ENCODE results near the gene DHCR7. TPM values are rescaled to one million over a fixed set of nuclear protein-coding genes. Genes with fewer than 3 reads are reported as not detected.

Gene DHCR7
- total RNA-seq, 1 donor from 2014 or later: 36.7 TPM

DNA sequence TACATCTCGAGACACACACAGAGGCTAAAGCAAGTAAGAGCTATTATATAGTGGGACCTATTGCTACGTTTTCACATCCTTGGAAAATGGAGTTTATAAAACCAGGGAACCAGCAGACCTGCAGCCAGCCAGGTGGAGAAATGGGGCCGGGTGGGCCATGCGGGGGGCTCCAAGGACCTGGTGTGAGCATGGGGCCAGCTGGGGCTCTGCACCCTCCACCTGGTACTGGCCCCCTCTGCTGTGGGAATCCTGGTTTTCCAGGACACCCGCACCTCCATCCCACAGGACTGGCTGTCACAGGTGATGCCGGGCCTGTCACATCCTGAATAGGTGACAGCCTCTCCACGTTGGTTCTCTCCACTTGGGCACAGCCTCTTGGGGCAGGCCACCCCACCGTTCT, 11.3 kb downstream of the DHCR7 start:
- H3K27me3 ChIP-seq: no peaks in the 10 kb centered on the region
- no peak overlapping the region for H3K9ac ChIP-seq
- H2AFZ ChIP-seq (replicated peaks): no peak overlapping the region
- H3K4me1 ChIP-seq: no peaks in the 10 kb centered on the region
- H3F3A ChIP-seq (ENCODE audit: low read depth): peaks cover 4% of the 10 kb centered on the region
- H4K20me1 ChIP-seq (ENCODE audit: low read depth): no peaks in the 10 kb centered on the region
- H3K4me2 ChIP-seq: no peak overlapping the region
- H3K9me3 Mint-ChIP-seq: no peaks in the 10 kb centered on the region
- H3K27ac ChIP-seq: no peak overlapping the region
- H3K27me3 Mint-ChIP-seq (ENCODE audit: insufficient read depth, low read depth): peaks cover 2% of the 10 kb centered on the region
- H3K9me3 ChIP-seq (ENCODE audit: low read depth): no peaks in the 10 kb centered on the region
- no peak overlapping the region for H3K27ac Mint-ChIP-seq
- H3K4me3 Mint-ChIP-seq: no peak overlapping the region
- H3K36me3 Mint-ChIP-seq: peaks cover 23% of the 10 kb centered on the region
- no peak for DNase-seq (ENCODE audit: low spot score)
- H3K4me1 Mint-ChIP-seq: no peaks in the 10 kb centered on the region
- no peak overlapping the region for H3K4me3 ChIP-seq
- H3K79me2 ChIP-seq (ENCODE audit: low read depth): no peaks in the 10 kb centered on the region
- no peaks in the 10 kb centered on the region for H3K36me3 ChIP-seq
- TF ChIP-seq, protein P1, sequence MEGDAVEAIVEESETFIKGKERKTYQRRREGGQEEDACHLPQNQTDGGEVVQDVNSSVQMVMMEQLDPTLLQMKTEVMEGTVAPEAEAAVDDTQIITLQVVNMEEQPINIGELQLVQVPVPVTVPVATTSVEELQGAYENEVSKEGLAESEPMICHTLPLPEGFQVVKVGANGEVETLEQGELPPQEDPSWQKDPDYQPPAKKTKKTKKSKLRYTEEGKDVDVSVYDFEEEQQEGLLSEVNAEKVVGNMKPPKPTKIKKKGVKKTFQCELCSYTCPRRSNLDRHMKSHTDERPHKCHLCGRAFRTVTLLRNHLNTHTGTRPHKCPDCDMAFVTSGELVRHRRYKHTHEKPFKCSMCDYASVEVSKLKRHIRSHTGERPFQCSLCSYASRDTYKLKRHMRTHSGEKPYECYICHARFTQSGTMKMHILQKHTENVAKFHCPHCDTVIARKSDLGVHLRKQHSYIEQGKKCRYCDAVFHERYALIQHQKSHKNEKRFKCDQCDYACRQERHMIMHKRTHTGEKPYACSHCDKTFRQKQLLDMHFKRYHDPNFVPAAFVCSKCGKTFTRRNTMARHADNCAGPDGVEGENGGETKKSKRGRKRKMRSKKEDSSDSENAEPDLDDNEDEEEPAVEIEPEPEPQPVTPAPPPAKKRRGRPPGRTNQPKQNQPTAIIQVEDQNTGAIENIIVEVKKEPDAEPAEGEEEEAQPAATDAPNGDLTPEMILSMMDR (IDR thresholded peaks at IDR 0.05): no peak
- TF ChIP-seq EZH2 (IDR thresholded peaks at IDR 0.05) (no peak), EZH2phosphoT487 (IDR thresholded peaks at IDR 0.05) (no peak)

DNA sequence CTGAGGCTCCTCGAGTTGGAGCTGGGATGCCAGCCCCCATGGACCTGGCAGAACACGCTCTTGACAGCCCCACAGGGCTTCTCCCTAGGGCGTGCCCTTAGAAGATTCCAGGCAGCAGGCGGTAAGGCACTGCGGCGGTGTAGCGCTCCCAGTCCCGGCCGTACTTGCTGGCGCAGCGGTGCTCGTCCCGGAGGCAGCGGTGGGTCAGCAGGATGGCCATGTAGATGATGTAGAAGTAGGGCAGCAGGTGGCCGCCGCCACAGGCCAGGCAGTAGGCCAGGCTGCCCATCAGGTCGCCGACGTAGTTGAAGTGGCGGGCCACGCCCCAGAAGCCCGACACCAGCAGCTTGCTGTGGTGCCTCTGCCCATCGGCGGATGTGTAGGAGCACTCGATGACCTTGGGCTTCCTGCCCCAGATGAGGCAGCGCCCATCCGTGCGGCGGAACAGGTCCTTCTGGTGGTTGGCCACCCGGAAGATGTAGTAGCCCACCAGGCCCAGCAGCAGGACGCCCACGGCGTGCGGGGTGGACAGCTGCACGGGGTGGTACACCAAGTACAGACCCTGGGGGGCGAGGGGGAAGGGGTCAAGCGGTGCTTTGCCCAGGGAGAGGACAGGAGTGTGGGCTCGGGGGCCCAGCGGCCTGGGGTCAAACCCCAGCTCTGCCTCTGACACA, 12.8 kb downstream of the DHCR7 start:
- H3K4me3 ChIP-seq: no peak overlapping the region
- no peaks in the 10 kb centered on the region for H3K27me3 ChIP-seq
- Mint-ChIP-seq H3K36me3 (peaks cover 20% of the 10 kb centered on the region), H3K9me3 (no peaks in the 10 kb centered on the region), H3K27ac (no peak overlapping the region), H3K27me3 (ENCODE audit: insufficient read depth, low read depth) (peaks cover 2% of the 10 kb centered on the region), H3K4me1 (peaks cover 3% of the 10 kb centered on the region), H3K4me3 (no peak overlapping the region)
- no peak overlapping the region for H3K9ac ChIP-seq
- no peak overlapping the region for H3K27ac ChIP-seq
- H3F3A ChIP-seq (ENCODE audit: low read depth): peaks cover 4% of the 10 kb centered on the region
- no peak overlapping the region for H2AFZ ChIP-seq (replicated peaks)
- H4K20me1 ChIP-seq (ENCODE audit: low read depth): no peaks in the 10 kb centered on the region
- TF ChIP-seq, protein P1 (IDR thresholded peaks at IDR 0.05): no peak
- TF ChIP-seq EZH2phosphoT487 (IDR thresholded peaks at IDR 0.05) (no peak), EZH2 (IDR thresholded peaks at IDR 0.05) (no peak)
- no peaks in the 10 kb centered on the region for H3K4me1 ChIP-seq
- no peaks in the 10 kb centered on the region for H3K9me3 ChIP-seq (ENCODE audit: low read depth)
- no peaks in the 10 kb centered on the region for H3K79me2 ChIP-seq (ENCODE audit: low read depth)
- H3K36me3 ChIP-seq: no peaks in the 10 kb centered on the region
- no peak overlapping the region for H3K4me2 ChIP-seq
- DNase-seq (ENCODE audit: low spot score): no peak

DNA sequence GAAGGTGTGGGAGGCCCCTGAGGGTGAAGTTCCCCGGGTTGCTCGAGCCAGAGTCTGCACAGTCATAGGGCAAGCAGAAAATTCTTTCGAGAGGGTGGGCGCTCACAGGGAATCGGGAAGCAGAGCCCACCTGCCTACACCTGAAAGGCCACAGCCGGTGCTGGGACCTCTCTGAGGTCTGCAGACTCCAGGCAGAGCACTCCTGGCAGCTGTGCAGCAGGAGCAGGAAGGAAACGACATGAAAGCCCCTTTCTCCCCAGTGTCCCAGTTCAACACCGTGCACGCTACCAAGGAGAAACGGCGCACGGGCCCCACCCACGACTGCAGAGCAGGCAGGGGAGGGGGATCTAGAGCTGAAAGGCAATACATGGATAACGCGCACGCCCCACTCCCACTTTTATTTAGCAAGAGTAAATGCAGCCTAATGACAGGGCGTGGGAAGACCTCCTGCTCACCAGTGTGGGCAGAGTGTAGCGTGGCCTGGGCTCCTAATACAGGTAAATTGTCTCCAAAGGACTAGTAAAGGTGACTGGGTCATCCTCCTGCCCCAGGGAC, 13.5 kb downstream of the DHCR7 start:
- Mint-ChIP-seq H3K36me3 (peaks cover 13% of the 10 kb centered on the region), H3K27me3 (ENCODE audit: insufficient read depth, low read depth) (peaks cover 2% of the 10 kb centered on the region)

More for the DNA sequence above, 13.5 kb downstream of the DHCR7 start:
- Histone ChIP-seq H3K27me3 (no peaks in the 10 kb centered on the region), H3K4me2 (no peak overlapping the region), H3K27ac (no peak overlapping the region), H3K79me2 (ENCODE audit: low read depth) (no peaks in the 10 kb centered on the region), H3K9ac (no peak overlapping the region), H3K4me3 (no peak overlapping the region), H3K4me1 (no peaks in the 10 kb centered on the region), H4K20me1 (ENCODE audit: low read depth) (no peaks in the 10 kb centered on the region), H3F3A (ENCODE audit: low read depth) (peaks cover 4% of the 10 kb centered on the region), H3K36me3 (no peaks in the 10 kb centered on the region), H3K9me3 (ENCODE audit: low read depth) (no peaks in the 10 kb centered on the region), H2AFZ (replicated peaks) (no peak overlapping the region)
- no peak overlapping the region for H3K27ac Mint-ChIP-seq
- no peaks in the 10 kb centered on the region for H3K9me3 Mint-ChIP-seq
- no peak for DNase-seq (ENCODE audit: low spot score)
- H3K4me1 Mint-ChIP-seq: peaks cover 3% of the 10 kb centered on the region
- TF ChIP-seq, protein P1 (IDR thresholded peaks at IDR 0.05): no peak
- no peak overlapping the region for H3K4me3 Mint-ChIP-seq
